Sigmoid colon (tissue), 4 donors: Measurements from ENCODE around the gene LYPLAL1.

ENCODE experiments used
- POLR2AphosphoS5 ChIP-seq, 4 donors: sonication (generic); formaldehyde crosslinking; IDR thresholded peaks; one replicate each; pipeline ENCODE4 v1.6.1; 2017; ENCODE audit warnings: antibody characterized with exemption in 4 of 4
- TF ChIP-seq, protein P1 (sequence below), 4 experiments: fragments of 450-650 bp in 3 of 4; fragments of 200-600 bp in 1 of 4; IDR thresholded peaks; one replicate each; pipeline ENCODE4 v1.5.1; 2016 to 2019; ENCODE audit warnings: antibody characterized with exemption in 4 of 4, mild to moderate bottlenecking in 3 of 4, moderate library complexity in 2 of 4

GRCh38 chr1:219149953-219150352, 23.7 kb upstream of the LYPLAL1 start:
- TF ChIP-seq, protein P1, sequence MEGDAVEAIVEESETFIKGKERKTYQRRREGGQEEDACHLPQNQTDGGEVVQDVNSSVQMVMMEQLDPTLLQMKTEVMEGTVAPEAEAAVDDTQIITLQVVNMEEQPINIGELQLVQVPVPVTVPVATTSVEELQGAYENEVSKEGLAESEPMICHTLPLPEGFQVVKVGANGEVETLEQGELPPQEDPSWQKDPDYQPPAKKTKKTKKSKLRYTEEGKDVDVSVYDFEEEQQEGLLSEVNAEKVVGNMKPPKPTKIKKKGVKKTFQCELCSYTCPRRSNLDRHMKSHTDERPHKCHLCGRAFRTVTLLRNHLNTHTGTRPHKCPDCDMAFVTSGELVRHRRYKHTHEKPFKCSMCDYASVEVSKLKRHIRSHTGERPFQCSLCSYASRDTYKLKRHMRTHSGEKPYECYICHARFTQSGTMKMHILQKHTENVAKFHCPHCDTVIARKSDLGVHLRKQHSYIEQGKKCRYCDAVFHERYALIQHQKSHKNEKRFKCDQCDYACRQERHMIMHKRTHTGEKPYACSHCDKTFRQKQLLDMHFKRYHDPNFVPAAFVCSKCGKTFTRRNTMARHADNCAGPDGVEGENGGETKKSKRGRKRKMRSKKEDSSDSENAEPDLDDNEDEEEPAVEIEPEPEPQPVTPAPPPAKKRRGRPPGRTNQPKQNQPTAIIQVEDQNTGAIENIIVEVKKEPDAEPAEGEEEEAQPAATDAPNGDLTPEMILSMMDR (IDR thresholded peaks at IDR 0.05): no peak
- TF ChIP-seq POLR2AphosphoS5 (IDR thresholded peaks at IDR 0.05): no peak
